ENCODE measurements around the gene ILKAP.

The ILKAP gene

GRCh38 chr2:238220892-238221521 is 17.5 kb upstream of the ILKAP start:
- no peak overlapping the region for H3K4me3 ChIP-seq (ENCODE audit: low read length)
- H2AFZ ChIP-seq (ENCODE audit: low read length): no peak overlapping the region
- no peaks in the 10 kb centered on the region for H3K36me3 ChIP-seq (replicated peaks; ENCODE audit: insufficient read depth, low read length)
- no peak overlapping the region for H3K27ac ChIP-seq (ENCODE audit: low read length)
- TF ChIP-seq CTCF (IDR thresholded peaks at IDR 0.05; ENCODE audit: low read length): no peak
- TF ChIP-seq EZH2phosphoT487 (IDR thresholded peaks at IDR 0.05; ENCODE audit: low read length): no peak
- TF ChIP-seq EZH2 (optimal IDR thresholded peaks at IDR 0.05; ENCODE audit: low read depth, low read length): no peak
- H3K9me2 ChIP-seq (replicated peaks; ENCODE audit: insufficient read depth, low read length): no peaks in the 10 kb centered on the region
- no peaks in the 10 kb centered on the region for H4K20me1 ChIP-seq (ENCODE audit: insufficient read depth, low read length)
- H3K27me3 ChIP-seq (replicated peaks; ENCODE audit: insufficient read depth, low read length): no peaks in the 10 kb centered on the region
- H3K79me2 ChIP-seq (ENCODE audit: low read length): no peaks in the 10 kb centered on the region
- no peak for DNase-seq
- H3K4me1 ChIP-seq (ENCODE audit: low read length): no peaks in the 10 kb centered on the region
- no peaks in the 10 kb centered on the region for H3K9me3 ChIP-seq (replicated peaks; ENCODE audit: insufficient read depth, low read length)
- no peak overlapping the region for H3K4me2 ChIP-seq (ENCODE audit: low read depth, low read length)
- H3K9ac ChIP-seq (ENCODE audit: low read length): no peak overlapping the region
- no peaks in the 10 kb centered on the region for H3F3A ChIP-seq (ENCODE audit: insufficient read depth, low read length)

GRCh38 chr2:238220274-238220891 is 16.9 kb upstream of the ILKAP start:
- Histone ChIP-seq H3K9ac (ENCODE audit: low read length) (no peak overlapping the region), H3F3A (ENCODE audit: insufficient read depth, low read length) (no peaks in the 10 kb centered on the region), H3K79me2 (ENCODE audit: low read length) (no peaks in the 10 kb centered on the region), H4K20me1 (ENCODE audit: insufficient read depth, low read length) (no peaks in the 10 kb centered on the region), H3K9me3 (replicated peaks; ENCODE audit: insufficient read depth, low read length) (no peaks in the 10 kb centered on the region), H3K9me2 (replicated peaks; ENCODE audit: insufficient read depth, low read length) (no peaks in the 10 kb centered on the region), H3K4me1 (ENCODE audit: low read length) (no peaks in the 10 kb centered on the region), H3K4me2 (ENCODE audit: low read depth, low read length) (no peak overlapping the region), H3K27ac (ENCODE audit: low read length) (no peak overlapping the region), H3K27me3 (replicated peaks; ENCODE audit: insufficient read depth, low read length) (no peaks in the 10 kb centered on the region), H2AFZ (ENCODE audit: low read length) (no peak overlapping the region), H3K36me3 (replicated peaks; ENCODE audit: insufficient read depth, low read length) (no peaks in the 10 kb centered on the region), H3K4me3 (ENCODE audit: low read length) (no peak overlapping the region)
- no peak for DNase-seq
- no peak for TF ChIP-seq EZH2phosphoT487 (IDR thresholded peaks at IDR 0.05; ENCODE audit: low read length)
- no peak for TF ChIP-seq EZH2 (optimal IDR thresholded peaks at IDR 0.05; ENCODE audit: low read depth, low read length)
- TF ChIP-seq CTCF (IDR thresholded peaks at IDR 0.05; ENCODE audit: low read length): no peak

- Histone ChIP-seq H3K4me1 (ENCODE audit: low read length) (no peaks in the 10 kb centered on the region), H3K9ac (ENCODE audit: low read length) (no peak overlapping the region), H3K9me3 (replicated peaks; ENCODE audit: insufficient read depth, low read length) (no peaks in the 10 kb centered on the region), H3K27ac (ENCODE audit: low read length) (no peak overlapping the region), H3K4me3 (ENCODE audit: low read length) (no peak overlapping the region), H4K20me1 (ENCODE audit: insufficient read depth, low read length) (no peaks in the 10 kb centered on the region), H3F3A (ENCODE audit: insufficient read depth, low read length) (no peaks in the 10 kb centered on the region), H3K9me2 (replicated peaks; ENCODE audit: insufficient read depth, low read length) (no peaks in the 10 kb centered on the region), H2AFZ (ENCODE audit: low read length) (no peak overlapping the region), H3K4me2 (ENCODE audit: low read depth, low read length) (no peak overlapping the region), H3K79me2 (ENCODE audit: low read length) (no peaks in the 10 kb centered on the region), H3K27me3 (replicated peaks; ENCODE audit: insufficient read depth, low read length) (no peaks in the 10 kb centered on the region), H3K36me3 (replicated peaks; ENCODE audit: insufficient read depth, low read length) (no peaks in the 10 kb centered on the region)
- no peak for TF ChIP-seq EZH2 (optimal IDR thresholded peaks at IDR 0.05; ENCODE audit: low read depth, low read length)
- no peak for TF ChIP-seq EZH2phosphoT487 (IDR thresholded peaks at IDR 0.05; ENCODE audit: low read length)
- no peak for TF ChIP-seq CTCF (IDR thresholded peaks at IDR 0.05; ENCODE audit: low read length)
- no peak for DNase-seq
Observed at GRCh38 chr2:238216651-238217184, 13.2 kb upstream of the ILKAP start.

Measured in MM.1S (cell line).